PC-3 (cell line): ENCODE data around the gene DLG2. TPM values are rescaled to one million over a fixed set of nuclear protein-coding genes. Genes with fewer than 3 reads are reported as not detected.

Experiments used
- ATAC-seq: fragments of 200-7000 bp; cut with Tn5 transposase; 2 replicates; pipeline ENCODE4 v1.9.1; 2020; ENCODE audit warnings: mild to moderate bottlenecking, moderate library complexity
- BruUV-seq: library from RNA; stranded (reverse); fragments of 400-500 nt; replicated peaks from 2 replicates; lab custom pipeline; 2021; lab: Mats Ljungman, UMichigan
- CTCF ChIA-PET: fragments of 300-600 bp; sonication (Branson Sonifier 250); formaldehyde crosslinking; loops from one replicate; lab custom pipeline; 2022; ENCODE audit warnings: antibody characterized with exemption; lab: Charles Lee
- POLR2A ChIA-PET: fragments of 300-600 bp; sonication (Branson Sonifier 250); formaldehyde crosslinking; loops from one replicate; lab custom pipeline; 2022; ENCODE audit warnings: antibody characterized with exemption; ENCODE audit not compliant: unreplicated experiment; lab: Charles Lee
- DNase-seq: peaks from one replicate; pipeline ENCODE4 v3.0.0-alpha.2; 2015
- H2AFZ ChIP-seq: fragments of 300-600 bp; sonication (generic); 2 replicates; pipeline ENCODE4 v1.6.0; 2016; ENCODE audit warnings: antibody characterized with exemption, low read length
- H3F3A ChIP-seq: fragments of 300-600 bp; sonication (generic); one replicate; pipeline ENCODE4 v1.6.0; 2017; ENCODE audit warnings: antibody characterized with exemption, low read length, control low read depth, mild to moderate bottlenecking; ENCODE audit not compliant: unreplicated experiment
- H3K27ac ChIP-seq: fragments of 300-600 bp; sonication (generic); 2 replicates; pipeline ENCODE4 v1.5.1; 2016; ENCODE audit warnings: mild to moderate bottlenecking, low read length
- H3K27me3 ChIP-seq: fragments of 300-600 bp; sonication (generic); 2 replicates; pipeline ENCODE4 v1.6.1; 2016; ENCODE audit warnings: low read length, mixed read lengths
- H3K36me3 ChIP-seq: fragments of 300-600 bp; sonication (generic); 2 replicates; pipeline ENCODE4 v1.6.1; 2016; ENCODE audit warnings: low read depth, mixed run types, low read length, mixed read lengths
- H3K4me1 ChIP-seq: fragments of 300-600 bp; sonication (generic); 2 replicates; pipeline ENCODE4 v1.5.1; 2016; ENCODE audit warnings: low read length; ENCODE audit not compliant: insufficient read depth
- H3K4me2 ChIP-seq: fragments of 300-600 bp; sonication (generic); 2 replicates; pipeline ENCODE4 v1.6.0; 2016; ENCODE audit warnings: low read length
- H3K4me3 ChIP-seq: fragments of 300-600 bp; sonication (generic); 2 replicates; pipeline ENCODE4 v1.5.1; 2016; ENCODE audit warnings: mild to moderate bottlenecking, low read length, mixed read lengths
- H3K79me2 ChIP-seq: fragments of 300-600 bp; sonication (generic); 2 replicates; pipeline ENCODE4 v1.6.1; 2017; ENCODE audit warnings: low read length, mixed read lengths
- H3K9ac ChIP-seq: fragments of 300-600 bp; sonication (generic); 2 replicates; pipeline ENCODE4 v1.6.0; 2016; ENCODE audit warnings: mild to moderate bottlenecking, low read length
- H3K9me2 ChIP-seq: fragments of 300-600 bp; sonication (generic); replicated peaks from 2 replicates; pipeline ENCODE4 v1.6.1; 2016; ENCODE audit warnings: mixed run types, low read length, mixed read lengths
- H3K9me3 ChIP-seq: fragments of 300-600 bp; sonication (generic); 2 replicates; pipeline ENCODE4 v1.6.1; 2016; ENCODE audit warnings: low read length, mixed read lengths
- H4K20me1 ChIP-seq: fragments of 300-600 bp; sonication (generic); 2 replicates; pipeline ENCODE4 v1.6.1; 2016; ENCODE audit warnings: low read length, mixed read lengths
- CTCF ChIP-seq: fragments of 300-600 bp; sonication (generic); conservative IDR thresholded peaks from 2 replicates; pipeline ENCODE4 v1.5.1; 2017; ENCODE audit warnings: antibody characterized with exemption, low read depth, mild to moderate bottlenecking, low read length
- EZH2 ChIP-seq: fragments of 300-600 bp; sonication (generic); IDR thresholded peaks from one replicate; pipeline ENCODE4 v1.6.1; 2017; ENCODE audit warnings: antibody characterized with exemption, mild to moderate bottlenecking, low read length; ENCODE audit not compliant: unreplicated experiment
- EZH2phosphoT487 ChIP-seq: fragments of 300-600 bp; sonication (generic); IDR thresholded peaks from 2 replicates; pipeline ENCODE4 v1.6.1; 2018; ENCODE audit warnings: mild to moderate bottlenecking, antibody characterized with exemption, low read length, borderline replicate concordance
- intact Hi-C: fragments of 100-400 bp; cut with micrococcal nuclease; formaldehyde crosslinking; loops from 2 replicates; pipeline ENCODE4 v1.9.0; 2023
- total RNA-seq: library from RNA; depleted of rRNA; stranded (reverse); fragments of >200 nt; gene quantifications from 2 replicates; pipeline ENCODE4 v1.2.3, GENCODE V29; 2014

The DLG2 gene
- total RNA-seq, 1 experiment from 2014 or later, result 0.58 TPM

- H3K4me2 ChIP-seq, result no peak overlapping the region
- no peak overlapping the region for H2AFZ ChIP-seq
- no peaks in the 10 kb centered on the region for H3K36me3 ChIP-seq
- no peaks in the 10 kb centered on the region for H3K9me2 ChIP-seq
- ATAC-seq, result no peak
- TF ChIP-seq EZH2 (no peak), EZH2phosphoT487 (no peak), CTCF (no peak)
- no peak overlapping the region for H3K4me3 ChIP-seq
- no peaks in the 10 kb centered on the region for H3K79me2 ChIP-seq
- H4K20me1 ChIP-seq, result no peaks in the 10 kb centered on the region
- CTCF ChIA-PET, result no interaction called here
- 0 out of 2 replicates have a peak, but pooled peaks cover 9% of the 10 kb centered on the region for H3K27me3 ChIP-seq
- no peaks in the 10 kb centered on the region for H3K4me1 ChIP-seq
- no peak overlapping the region for H3K27ac ChIP-seq
- no peak overlapping the region for H3K9ac ChIP-seq
- BruUV-seq, result no TSS peak
- POLR2A ChIA-PET, result no interaction called here
- intact Hi-C loops, result no loop called here
- H3K9me3 ChIP-seq, result no peaks in the 10 kb centered on the region
- DNase-seq, result no peak
- H3F3A ChIP-seq, result no peaks in the 10 kb centered on the region
These were observed 992.8 kb downstream of the DLG2 start for GRCh38 chr11:84634309-84634708.

- H3K27me3 ChIP-seq, result peaks cover 8% of the 10 kb centered on the region; the same call in 1 of the 2 replicates
- ChIA-PET POLR2A (no interaction called here), CTCF (no interaction called here)
- H3K79me2 ChIP-seq, result no peaks in the 10 kb centered on the region
- no peaks in the 10 kb centered on the region for H3K36me3 ChIP-seq
- H3K9ac ChIP-seq, result no peak overlapping the region
- no peak overlapping the region for H3K4me2 ChIP-seq
- no peaks in the 10 kb centered on the region for H3K9me2 ChIP-seq
- intact Hi-C loops, result no loop called here
- DNase-seq, result no peak
- BruUV-seq, result no TSS peak
- no peak overlapping the region for H2AFZ ChIP-seq
- no peaks in the 10 kb centered on the region for H3K4me1 ChIP-seq
- no peaks in the 10 kb centered on the region for H3K9me3 ChIP-seq
- ATAC-seq, result no peak
- no peaks in the 10 kb centered on the region for H4K20me1 ChIP-seq
- H3K27ac ChIP-seq, result no peak overlapping the region
- no peak for TF ChIP-seq EZH2phosphoT487
- no peak for TF ChIP-seq EZH2
- no peak for TF ChIP-seq CTCF
- no peak overlapping the region for H3K4me3 ChIP-seq
- H3F3A ChIP-seq, result no peaks in the 10 kb centered on the region
These were observed 998.1 kb downstream of the DLG2 start for GRCh38 chr11:84628871-84629620.

DNA sequence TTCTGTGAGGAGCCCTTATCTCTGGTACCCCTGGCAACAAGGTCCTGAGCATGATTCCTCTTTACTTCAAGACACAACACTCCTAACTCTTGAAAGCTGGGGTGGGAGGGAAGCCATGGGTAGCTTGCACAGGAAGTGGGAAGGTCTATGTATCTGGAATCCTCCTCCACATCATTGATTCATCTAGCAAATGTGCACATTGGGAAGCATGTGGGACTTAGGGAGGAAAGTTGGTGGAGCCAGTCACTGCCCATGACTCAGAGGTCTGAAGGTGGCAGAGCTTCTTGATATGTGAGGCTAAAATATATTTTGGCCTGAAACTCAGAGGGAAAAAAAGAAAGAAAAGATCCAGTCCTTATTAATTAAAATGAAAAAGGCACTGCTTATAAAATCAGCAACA, 1000.9 kb downstream of the DLG2 start:
- Histone ChIP-seq H3K4me1 (no peaks in the 10 kb centered on the region), H3K79me2 (no peaks in the 10 kb centered on the region), H2AFZ (no peak overlapping the region), H3K9me3 (no peaks in the 10 kb centered on the region), H3K27me3 (peaks cover 14% of the 10 kb centered on the region; the same call in 1 of the 2 replicates), H3K4me3 (no peak overlapping the region), H3K27ac (no peak overlapping the region), H3F3A (no peaks in the 10 kb centered on the region), H3K4me2 (no peak overlapping the region), H4K20me1 (no peaks in the 10 kb centered on the region), H3K9me2 (no peaks in the 10 kb centered on the region), H3K9ac (no peak overlapping the region), H3K36me3 (no peaks in the 10 kb centered on the region)
- no TSS peak for BruUV-seq
- ChIA-PET CTCF (no interaction called here), POLR2A (no interaction called here)
- ATAC-seq, result no peak
- TF ChIP-seq CTCF, result no peak
- no peak for TF ChIP-seq EZH2phosphoT487
- no peak for TF ChIP-seq EZH2
- no peak for DNase-seq
- intact Hi-C loops, result no loop called here
